WTC11 (cell line): ENCODE data around the gene WNT7A. TPM values are rescaled to one million over a fixed set of nuclear protein-coding genes. Genes with fewer than 3 reads are reported as not detected.

Experiments
- ATAC-seq: fragments of 200-7000 bp; cut with Tn5 transposase; 2 replicates; pipeline ENCODE4 v1.10.0; 2021; ENCODE audit warnings: mild to moderate bottlenecking, moderate library complexity
- CTCF ChIA-PET: fragments of 300-600 bp; sonication (Branson Sonifier 250); formaldehyde crosslinking; loops from one replicate; lab custom pipeline; 2021; ENCODE audit warnings: antibody characterized with exemption; lab: Charles Lee
- POLR2A ChIA-PET: fragments of 350-600 bp; sonication (Branson Sonifier 250); formaldehyde crosslinking; loops from one replicate; lab custom pipeline; 2021; ENCODE audit warnings: antibody characterized with exemption; lab: Charles Lee
- DNase-seq: peaks from one replicate; pipeline ENCODE4 v3.0.0; 2021; ENCODE audit warnings: low spot score
- H3K27ac Mint-ChIP-seq: 2 replicates; pipeline ENCODE4 v1.8.0; 2021; ENCODE audit warnings: mixed read lengths
- H3K27me3 Mint-ChIP-seq: 2 replicates; pipeline ENCODE4 v1.8.0; 2021; ENCODE audit warnings: low read depth, mild to moderate bottlenecking, moderate library complexity, mixed read lengths
- H3K36me3 Mint-ChIP-seq: 2 replicates; pipeline ENCODE4 v1.8.0; 2021; ENCODE audit warnings: mixed read lengths
- H3K4me1 Mint-ChIP-seq: 2 replicates; pipeline ENCODE4 v1.8.0; 2022; ENCODE audit warnings: mixed read lengths
- H3K4me3 Mint-ChIP-seq: 2 replicates; pipeline ENCODE4 v1.8.0; 2021; ENCODE audit warnings: mild to moderate bottlenecking, moderate library complexity, mixed read lengths
- H3K9me3 Mint-ChIP-seq: 2 replicates; pipeline ENCODE4 v1.8.0; 2021; ENCODE audit warnings: mixed read lengths
- ATF1 ChIP-seq: sonication (generic); formaldehyde crosslinking; IDR thresholded peaks from 2 replicates; pipeline ENCODE4 v1.8.1; 2023; ENCODE audit warnings: mild to moderate bottlenecking, moderate library complexity, missing genetic modification reagents
- CREB1 ChIP-seq: sonication (generic); formaldehyde crosslinking; IDR thresholded peaks from 2 replicates; pipeline ENCODE4 v1.8.0; 2023; ENCODE audit warnings: mild to moderate bottlenecking, missing genetic modification reagents
- CREM ChIP-seq: sonication (generic); formaldehyde crosslinking; IDR thresholded peaks from 2 replicates; pipeline ENCODE4 v1.8.1; 2022; ENCODE audit warnings: mild to moderate bottlenecking, missing genetic modification reagents, moderate library complexity
- FOXK1 ChIP-seq: sonication (generic); formaldehyde crosslinking; IDR thresholded peaks from 2 replicates; pipeline ENCODE4 v1.8.0; 2022; ENCODE audit warnings: mild to moderate bottlenecking, moderate library complexity, missing genetic modification reagents
- GTF2I ChIP-seq: fragments of 250-450 bp; sonication (Bioruptor Pico); conservative IDR thresholded peaks from 2 replicates; pipeline ENCODE4 v1.4.0; 2021; ENCODE audit warnings: mild to moderate bottlenecking
- HMGA2 ChIP-seq: fragments of 250-450 bp; sonication (Bioruptor Pico); IDR thresholded peaks from 2 replicates; pipeline ENCODE4 v1.4.0; 2021; ENCODE audit warnings: mild to moderate bottlenecking, moderate library complexity
- NR1H2 ChIP-seq: sonication (generic); formaldehyde crosslinking; IDR thresholded peaks from 2 replicates; pipeline ENCODE4 v1.9.0; 2021; ENCODE audit warnings: mild to moderate bottlenecking, moderate library complexity, missing genetic modification reagents
- NR3C1 ChIP-seq: sonication (generic); formaldehyde crosslinking; conservative IDR thresholded peaks from 2 replicates; pipeline ENCODE4 v1.8.1; 2023; ENCODE audit warnings: low read depth, mild to moderate bottlenecking, missing genetic modification reagents
- PRRX2 ChIP-seq: fragments of 250-450 bp; sonication (Bioruptor Pico); IDR thresholded peaks from 2 replicates; pipeline ENCODE4 v1.8.0; 2021; ENCODE audit warnings: mild to moderate bottlenecking
- RELA ChIP-seq: sonication (generic); formaldehyde crosslinking; IDR thresholded peaks from 2 replicates; pipeline ENCODE4 v1.8.1; 2022; ENCODE audit warnings: missing genetic modification reagents, mild to moderate bottlenecking, borderline replicate concordance
- ZBTB21 ChIP-seq: sonication (generic); formaldehyde crosslinking; IDR thresholded peaks from 2 replicates; pipeline ENCODE4 v1.8.1; 2023; ENCODE audit warnings: mild to moderate bottlenecking, missing genetic modification reagents, borderline replicate concordance
- total RNA-seq: library from RNA; stranded (reverse); gene quantifications from 3 replicates; pipeline ENCODE4 v1.2.3, GENCODE V29; 2021
- TF ChIP-seq, protein P1 (sequence below): sonication (generic); formaldehyde crosslinking; IDR thresholded peaks from 2 replicates; pipeline ENCODE4 v1.8.1; 2022; ENCODE audit warnings: mild to moderate bottlenecking, moderate library complexity, missing genetic modification reagents
- TF ChIP-seq, protein P2 (sequence below): fragments of 250-450 bp; sonication (Bioruptor Pico); conservative IDR thresholded peaks from 2 replicates; pipeline ENCODE4 v1.9.0; 2021; ENCODE audit warnings: mild to moderate bottlenecking
- TF ChIP-seq, protein P3 (sequence below): sonication (generic); formaldehyde crosslinking; IDR thresholded peaks from 2 replicates; pipeline ENCODE4 v1.8.0; 2023; ENCODE audit warnings: mild to moderate bottlenecking, missing genetic modification reagents
- TF ChIP-seq, protein P4 (sequence below): sonication (generic); formaldehyde crosslinking; IDR thresholded peaks from 2 replicates; pipeline ENCODE4 v1.8.1; 2022; ENCODE audit warnings: low read depth, mild to moderate bottlenecking, moderate library complexity, missing genetic modification reagents, borderline replicate concordance
- TF ChIP-seq, protein P5 (sequence below): sonication (generic); formaldehyde crosslinking; IDR thresholded peaks from 2 replicates; pipeline ENCODE4 v1.8.0; 2023; ENCODE audit warnings: missing genetic modification reagents, mild to moderate bottlenecking, borderline replicate concordance

Gene WNT7A
- total RNA-seq, 1 experiment from 2014 or later = 0.04 TPM

DNA sequence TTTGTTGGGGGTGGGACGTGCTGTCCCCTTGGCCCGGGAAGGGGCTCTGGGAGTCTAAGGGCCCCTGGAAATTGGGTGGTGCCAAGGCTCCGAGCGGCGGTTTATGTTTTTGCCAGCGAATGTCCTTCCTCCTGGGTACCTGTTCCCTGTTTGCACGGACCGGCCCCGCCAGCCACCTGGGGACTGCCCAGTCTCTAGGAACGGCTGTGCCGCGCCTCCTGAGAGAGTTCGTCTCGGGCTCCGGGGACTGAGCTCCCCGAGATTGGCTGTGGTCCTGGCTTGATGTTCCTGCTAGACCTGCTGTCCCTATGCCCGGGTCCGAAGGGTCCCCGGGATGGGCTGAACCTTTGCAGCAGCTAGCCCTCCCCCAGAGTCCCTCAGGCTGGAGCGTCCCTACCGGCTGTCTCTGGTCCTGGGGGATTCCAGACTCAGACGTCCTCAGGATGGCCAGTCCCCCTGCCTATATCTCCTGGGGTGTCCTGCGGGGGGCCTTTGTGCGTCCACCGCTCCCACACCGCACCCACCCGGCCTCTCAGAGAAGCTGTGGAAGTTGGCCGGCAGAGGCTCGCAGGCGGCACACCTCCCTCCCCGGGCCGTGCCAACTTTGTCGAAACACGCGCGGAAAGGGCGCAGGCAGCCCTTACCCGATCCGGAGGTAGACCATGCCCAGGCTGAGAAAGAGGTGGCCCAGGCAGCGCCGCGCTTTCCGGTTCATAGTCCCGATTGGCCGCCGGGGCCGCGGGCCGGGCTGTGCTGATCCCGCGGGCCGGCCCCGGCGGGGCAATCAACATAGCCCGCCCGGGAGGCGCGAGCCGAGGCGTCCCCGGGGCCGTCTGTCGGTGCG, 547 bp downstream of the WNT7A start:
- Mint-ChIP-seq H3K36me3 (no peaks in the 10 kb centered on the region), H3K9me3 (no peaks in the 10 kb centered on the region), H3K27ac (no peak overlapping the region), H3K4me3 (peak overlapping the region; percentile 71), H3K27me3 (peaks cover 95% of the 10 kb centered on the region), H3K4me1 (peaks cover 7% of the 10 kb centered on the region)
- ATAC-seq (peak; percentile 38), DNase-seq (peak; percentile 44)
- ChIA-PET CTCF (interaction anchor here (0.8 to 4.1 kb wide), 10 partner anchors 11 to 292 kb away, joined by 3 to 103 read pairs (median 5); no protein-coding TSS in a partner anchor), POLR2A (interaction anchor here (1.3 kb wide), 1 partner anchor 221 kb away, joined by 3 read pairs; no protein-coding TSS in a partner anchor)
- TF ChIP-seq FOXK1 (no peak), GTF2I (CRISPR knock-in tag) (no peak), CREM (CRISPR knock-in tag) (no peak), CREB1 (no peak)
- TF ChIP-seq, protein P1, sequence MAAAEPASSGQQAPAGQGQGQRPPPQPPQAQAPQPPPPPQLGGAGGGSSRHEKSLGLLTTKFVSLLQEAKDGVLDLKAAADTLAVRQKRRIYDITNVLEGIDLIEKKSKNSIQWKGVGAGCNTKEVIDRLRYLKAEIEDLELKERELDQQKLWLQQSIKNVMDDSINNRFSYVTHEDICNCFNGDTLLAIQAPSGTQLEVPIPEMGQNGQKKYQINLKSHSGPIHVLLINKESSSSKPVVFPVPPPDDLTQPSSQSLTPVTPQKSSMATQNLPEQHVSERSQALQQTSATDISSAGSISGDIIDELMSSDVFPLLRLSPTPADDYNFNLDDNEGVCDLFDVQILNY (CRISPR knock-in tag) = 0 out of 2 replicates have a peak, but pooled peaks have one; percentile 43

DNA sequence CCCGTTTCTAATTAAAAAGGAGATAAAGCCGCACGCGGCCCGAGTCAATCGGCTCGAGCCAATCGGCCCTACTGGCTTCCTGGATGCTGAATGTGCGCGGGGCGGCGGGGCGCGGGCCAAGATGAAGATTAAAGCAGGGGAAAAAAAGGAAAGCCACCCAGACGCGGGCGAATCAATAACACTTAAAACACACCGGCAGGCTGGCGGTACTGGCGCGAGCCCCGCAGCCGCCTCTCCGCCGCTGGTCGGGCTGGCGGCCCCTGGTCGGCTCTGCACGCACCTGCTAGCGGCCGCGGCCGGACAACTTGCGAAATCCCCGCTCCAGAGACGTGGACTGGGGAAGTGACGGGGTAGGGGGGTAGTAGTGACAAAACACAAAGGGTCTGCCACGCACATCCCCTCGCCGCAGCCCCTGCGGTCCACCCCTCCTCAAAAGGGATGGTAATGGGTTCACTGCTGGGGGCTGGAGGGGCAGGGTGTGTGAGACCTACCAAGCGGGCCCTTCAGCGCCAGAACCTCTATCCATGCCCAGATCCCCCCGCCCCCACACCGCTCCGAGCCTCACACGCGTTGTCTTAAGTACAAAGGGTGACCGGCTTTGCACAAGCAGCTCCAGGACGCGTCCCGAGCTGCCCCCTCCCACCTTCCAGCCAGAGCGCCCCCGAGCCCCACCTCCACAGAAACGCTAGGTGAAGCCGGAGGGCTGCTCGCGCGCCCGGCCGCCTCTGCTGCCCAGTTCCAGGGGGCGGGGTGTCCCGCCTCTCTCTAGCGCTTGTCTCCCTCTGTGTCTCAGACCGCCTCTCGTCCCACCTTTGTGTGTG, 1.4 kb downstream of the WNT7A start:
- H3K4me1 Mint-ChIP-seq = peaks cover 15% of the 10 kb centered on the region
- CTCF ChIA-PET = interaction anchor here (1.2 to 4.1 kb wide), 4 partner anchors 12 to 225 kb away, joined by 5 to 103 read pairs (median 58); no protein-coding TSS in a partner anchor
- peak; percentile 60 for DNase-seq
- peak; percentile 46 for ATAC-seq
- TF ChIP-seq, protein P2, sequence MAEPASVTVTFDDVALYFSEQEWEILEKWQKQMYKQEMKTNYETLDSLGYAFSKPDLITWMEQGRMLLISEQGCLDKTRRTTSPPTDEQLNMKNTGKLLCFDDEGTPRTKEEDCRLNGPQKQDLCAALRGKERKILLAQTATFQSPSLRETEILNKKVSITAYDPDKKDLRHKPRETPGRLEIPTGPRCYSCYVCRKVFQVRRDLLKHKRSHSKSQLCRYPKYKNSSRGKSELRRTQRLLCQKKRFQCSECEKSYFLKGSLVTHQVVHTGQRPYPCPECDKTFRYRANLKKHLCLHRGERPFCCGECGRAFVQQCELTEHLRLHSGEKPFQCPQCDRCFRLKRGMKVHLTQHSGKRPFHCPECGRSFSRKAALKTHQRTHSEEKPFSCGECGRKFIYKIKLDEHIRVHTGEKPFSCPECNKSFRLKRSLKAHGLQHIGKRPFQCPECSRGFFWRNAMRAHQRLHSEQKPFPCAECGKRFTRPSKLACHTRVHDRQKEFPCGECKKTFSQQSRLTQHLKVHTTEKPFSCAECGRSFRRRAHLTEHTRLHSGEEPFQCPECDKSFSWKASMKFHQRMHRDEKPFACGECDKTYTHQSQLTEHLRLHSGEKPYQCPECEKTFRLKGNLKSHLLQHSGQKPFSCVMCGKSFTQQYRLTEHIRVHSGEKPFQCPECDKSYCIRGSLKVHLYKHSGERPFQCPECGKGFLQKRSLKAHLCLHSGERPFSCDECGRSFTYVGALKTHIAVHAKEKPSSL (CRISPR knock-in tag) = no peak
- 0 out of 2 replicates have a peak, but pooled peaks have one; percentile 22 for TF ChIP-seq RELA
- TF ChIP-seq ZBTB21 = 0 out of 2 replicates have a peak, but pooled peaks have one; percentile 34
- TF ChIP-seq, all 79 proteins: peak for 2
- Mint-ChIP-seq H3K4me3 (peak overlapping the region; percentile 71), H3K27me3 (peaks cover 92% of the 10 kb centered on the region), H3K36me3 (no peaks in the 10 kb centered on the region), H3K9me3 (no peaks in the 10 kb centered on the region), H3K27ac (no peak overlapping the region)
- POLR2A ChIA-PET = interaction anchor here (1.3 kb wide), 1 partner anchor 221 kb away, joined by 3 read pairs; no protein-coding TSS in a partner anchor

DNA sequence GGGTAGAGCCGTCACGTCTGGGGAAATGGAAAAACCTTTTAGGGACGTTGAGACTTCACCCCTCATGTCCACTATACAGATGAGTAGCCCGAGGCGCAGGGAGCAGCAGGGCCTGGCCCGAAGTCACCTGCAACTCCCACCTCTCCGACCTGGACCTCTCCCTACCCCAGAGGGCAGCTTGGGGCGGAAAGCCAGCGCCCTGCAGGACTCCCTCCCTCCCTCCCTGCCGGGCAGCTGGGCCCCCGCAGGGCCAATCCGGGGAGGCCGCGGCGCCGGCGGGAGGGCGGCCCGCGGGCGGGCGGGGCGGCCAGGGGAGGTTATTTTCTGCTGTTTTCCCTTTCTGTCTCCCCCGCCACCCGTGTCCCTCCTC, 2.0 kb downstream of the WNT7A start:
- Mint-ChIP-seq H3K9me3 (no peaks in the 10 kb centered on the region), H3K4me3 (peak overlapping the region; percentile 71)
- POLR2A ChIA-PET = no interaction called here
- no peak for TF ChIP-seq HMGA2 (CRISPR knock-in tag)
- TF ChIP-seq, protein P3, sequence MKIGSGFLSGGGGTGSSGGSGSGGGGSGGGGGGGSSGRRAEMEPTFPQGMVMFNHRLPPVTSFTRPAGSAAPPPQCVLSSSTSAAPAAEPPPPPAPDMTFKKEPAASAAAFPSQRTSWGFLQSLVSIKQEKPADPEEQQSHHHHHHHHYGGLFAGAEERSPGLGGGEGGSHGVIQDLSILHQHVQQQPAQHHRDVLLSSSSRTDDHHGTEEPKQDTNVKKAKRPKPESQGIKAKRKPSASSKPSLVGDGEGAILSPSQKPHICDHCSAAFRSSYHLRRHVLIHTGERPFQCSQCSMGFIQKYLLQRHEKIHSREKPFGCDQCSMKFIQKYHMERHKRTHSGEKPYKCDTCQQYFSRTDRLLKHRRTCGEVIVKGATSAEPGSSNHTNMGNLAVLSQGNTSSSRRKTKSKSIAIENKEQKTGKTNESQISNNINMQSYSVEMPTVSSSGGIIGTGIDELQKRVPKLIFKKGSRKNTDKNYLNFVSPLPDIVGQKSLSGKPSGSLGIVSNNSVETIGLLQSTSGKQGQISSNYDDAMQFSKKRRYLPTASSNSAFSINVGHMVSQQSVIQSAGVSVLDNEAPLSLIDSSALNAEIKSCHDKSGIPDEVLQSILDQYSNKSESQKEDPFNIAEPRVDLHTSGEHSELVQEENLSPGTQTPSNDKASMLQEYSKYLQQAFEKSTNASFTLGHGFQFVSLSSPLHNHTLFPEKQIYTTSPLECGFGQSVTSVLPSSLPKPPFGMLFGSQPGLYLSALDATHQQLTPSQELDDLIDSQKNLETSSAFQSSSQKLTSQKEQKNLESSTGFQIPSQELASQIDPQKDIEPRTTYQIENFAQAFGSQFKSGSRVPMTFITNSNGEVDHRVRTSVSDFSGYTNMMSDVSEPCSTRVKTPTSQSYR (CRISPR knock-in tag) = no peak
- TF ChIP-seq GTF2I (CRISPR knock-in tag) = no peak
- no peak for TF ChIP-seq ATF1
- TF ChIP-seq, protein P4, sequence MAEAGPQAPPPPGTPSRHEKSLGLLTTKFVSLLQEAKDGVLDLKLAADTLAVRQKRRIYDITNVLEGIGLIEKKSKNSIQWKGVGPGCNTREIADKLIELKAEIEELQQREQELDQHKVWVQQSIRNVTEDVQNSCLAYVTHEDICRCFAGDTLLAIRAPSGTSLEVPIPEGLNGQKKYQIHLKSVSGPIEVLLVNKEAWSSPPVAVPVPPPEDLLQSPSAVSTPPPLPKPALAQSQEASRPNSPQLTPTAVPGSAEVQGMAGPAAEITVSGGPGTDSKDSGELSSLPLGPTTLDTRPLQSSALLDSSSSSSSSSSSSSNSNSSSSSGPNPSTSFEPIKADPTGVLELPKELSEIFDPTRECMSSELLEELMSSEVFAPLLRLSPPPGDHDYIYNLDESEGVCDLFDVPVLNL = no peak
- no peak for TF ChIP-seq NR1H2 (CRISPR knock-in tag)
- TF ChIP-seq PRRX2 = no peak
- TF ChIP-seq, protein P5, sequence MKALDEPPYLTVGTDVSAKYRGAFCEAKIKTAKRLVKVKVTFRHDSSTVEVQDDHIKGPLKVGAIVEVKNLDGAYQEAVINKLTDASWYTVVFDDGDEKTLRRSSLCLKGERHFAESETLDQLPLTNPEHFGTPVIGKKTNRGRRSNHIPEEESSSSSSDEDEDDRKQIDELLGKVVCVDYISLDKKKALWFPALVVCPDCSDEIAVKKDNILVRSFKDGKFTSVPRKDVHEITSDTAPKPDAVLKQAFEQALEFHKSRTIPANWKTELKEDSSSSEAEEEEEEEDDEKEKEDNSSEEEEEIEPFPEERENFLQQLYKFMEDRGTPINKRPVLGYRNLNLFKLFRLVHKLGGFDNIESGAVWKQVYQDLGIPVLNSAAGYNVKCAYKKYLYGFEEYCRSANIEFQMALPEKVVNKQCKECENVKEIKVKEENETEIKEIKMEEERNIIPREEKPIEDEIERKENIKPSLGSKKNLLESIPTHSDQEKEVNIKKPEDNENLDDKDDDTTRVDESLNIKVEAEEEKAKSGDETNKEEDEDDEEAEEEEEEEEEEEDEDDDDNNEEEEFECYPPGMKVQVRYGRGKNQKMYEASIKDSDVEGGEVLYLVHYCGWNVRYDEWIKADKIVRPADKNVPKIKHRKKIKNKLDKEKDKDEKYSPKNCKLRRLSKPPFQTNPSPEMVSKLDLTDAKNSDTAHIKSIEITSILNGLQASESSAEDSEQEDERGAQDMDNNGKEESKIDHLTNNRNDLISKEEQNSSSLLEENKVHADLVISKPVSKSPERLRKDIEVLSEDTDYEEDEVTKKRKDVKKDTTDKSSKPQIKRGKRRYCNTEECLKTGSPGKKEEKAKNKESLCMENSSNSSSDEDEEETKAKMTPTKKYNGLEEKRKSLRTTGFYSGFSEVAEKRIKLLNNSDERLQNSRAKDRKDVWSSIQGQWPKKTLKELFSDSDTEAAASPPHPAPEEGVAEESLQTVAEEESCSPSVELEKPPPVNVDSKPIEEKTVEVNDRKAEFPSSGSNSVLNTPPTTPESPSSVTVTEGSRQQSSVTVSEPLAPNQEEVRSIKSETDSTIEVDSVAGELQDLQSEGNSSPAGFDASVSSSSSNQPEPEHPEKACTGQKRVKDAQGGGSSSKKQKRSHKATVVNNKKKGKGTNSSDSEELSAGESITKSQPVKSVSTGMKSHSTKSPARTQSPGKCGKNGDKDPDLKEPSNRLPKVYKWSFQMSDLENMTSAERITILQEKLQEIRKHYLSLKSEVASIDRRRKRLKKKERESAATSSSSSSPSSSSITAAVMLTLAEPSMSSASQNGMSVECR (CRISPR knock-in tag) = no peak
- no peak for TF ChIP-seq NR3C1 (CRISPR knock-in tag)

More for the DNA sequence above, 2.0 kb downstream of the WNT7A start:
- CTCF ChIA-PET = interaction anchor here (4.1 kb wide), 1 partner anchor 225 kb away, joined by 90 read pairs; no protein-coding TSS in a partner anchor
- H3K36me3 Mint-ChIP-seq = no peaks in the 10 kb centered on the region
- no peak overlapping the region for H3K27ac Mint-ChIP-seq
- H3K4me1 Mint-ChIP-seq = peaks cover 21% of the 10 kb centered on the region
- ATAC-seq (no peak), DNase-seq (no peak)
- peaks cover 89% of the 10 kb centered on the region for H3K27me3 Mint-ChIP-seq
